Esophagus squamous epithelium (tissue), 5 donors: Measurements from ENCODE around the gene UVRAG. TPM values are rescaled to one million over a fixed set of nuclear protein-coding genes. Genes with fewer than 3 reads are reported as not detected.

ENCODE experiments used
- DNase-seq: peaks from one replicate; lab custom pipeline; 2025; lab: John Stamatoyannopoulos, UW
- H3K27ac ChIP-seq, 4 donors: fragments of 200-600 bp; sonication (generic); one replicate each; pipeline ENCODE4 v1.5.1; 2016 to 2019; ENCODE audit warnings: mild to moderate bottlenecking in 1 of 4
- H3K27me3 ChIP-seq, 4 donors: fragments of 200-600 bp; sonication (generic); 1 replicate in 3 of 4; 2 replicates in 1 of 4; pipeline versions ENCODE4 v1.5.1 to v1.6.0; 2017 to 2021; ENCODE audit warnings: antibody characterized with exemption in 1 of 4
- H3K36me3 ChIP-seq, 3 donors: fragments of 200-600 bp; sonication (generic); one replicate each; pipeline ENCODE4 v1.5.1; 2016 to 2019
- H3K4me1 ChIP-seq, 3 donors: fragments of 200-600 bp; sonication (generic); one replicate each; pipeline ENCODE4 v1.5.1; 2017 to 2019
- H3K4me3 ChIP-seq, 4 donors: fragments of 200-600 bp; sonication (generic); 1 replicate in 3 of 4; 2 replicates in 1 of 4; pipeline ENCODE4 v1.5.1; 2016 to 2019; ENCODE audit warnings: mild to moderate bottlenecking in 2 of 4, moderate library complexity in 1 of 4
- H3K9me3 ChIP-seq, 3 donors: fragments of 200-600 bp; sonication (generic); one replicate each; pipeline ENCODE4 v1.5.1; 2016 to 2019
- CTCF ChIP-seq, 6 experiments: fragments of 450-650 bp in 4 of 6; fragments of 200-600 bp in 2 of 6; sonication (generic) in 2 of 6; IDR thresholded peaks; one replicate each; pipeline ENCODE4 v1.5.1; 2016 to 2019; ENCODE audit warnings: antibody characterized with exemption in 6 of 6, mild to moderate bottlenecking in 4 of 6, moderate library complexity in 4 of 6
- POLR2A ChIP-seq, 4 donors: fragments of 450-650 bp; IDR thresholded peaks; one replicate each; pipeline ENCODE4 v1.6.1; 2017; ENCODE audit warnings: antibody characterized with exemption in 4 of 4, mild to moderate bottlenecking in 4 of 4, moderate library complexity in 3 of 4
- WGBS, 2 donors: methylation state at CpG; one replicate each; pipeline ENCODE4 v1.1.5; 2018; 5-methylcytosine and 5-hydroxymethylcytosine counted together
- intact Hi-C: fragments of 100-400 bp; cut with DNase I; formaldehyde crosslinking; loops from one replicate; pipeline ENCODE4 v1.15.0; 2022
- total RNA-seq, 4 donors: library from RNA; depleted of rRNA; stranded (reverse); fragments of >200 nt; gene quantifications; one replicate each; pipeline ENCODE4 v1.1.0, GENCODE V29; 2016
- donor health status: DM: yes; HTN: yes; CAD: no.

The UVRAG gene
- total RNA-seq, 4 donors from 2014 or later = 3.5 to 15.4 (median 8.5) TPM

GRCh38 chr11:75938543-75938942 lies 123.5 kb downstream of the UVRAG start:
- 69 to 81% methylated on average over 3 of the region's 3 CpGs for WGBS, 2 donors
- H3K9me3 ChIP-seq = no peaks in the 10 kb centered on the region
- no peak overlapping the region for H3K4me3 ChIP-seq
- no peaks in the 10 kb centered on the region for H3K27me3 ChIP-seq
- H3K4me1 ChIP-seq = peaks cover 0 to 22% (median 0%) of the 10 kb centered on the region in 3 donors
- DNase-seq = no peak
- no peaks in the 10 kb centered on the region for H3K36me3 ChIP-seq
- intact Hi-C loops = no loop called here
- peak overlapping the region in 1 of 4 donors; percentile 1 for H3K27ac ChIP-seq
- TF ChIP-seq POLR2A (IDR thresholded peaks at IDR 0.05) (no peak), CTCF (IDR thresholded peaks at IDR 0.05) (no peak)

- TF ChIP-seq CTCF (IDR thresholded peaks at IDR 0.05) = no peak
- TF ChIP-seq POLR2A (IDR thresholded peaks at IDR 0.05) = no peak
- H3K4me3 ChIP-seq = no peak overlapping the region
- 29 to 50% methylated on average over 1 of the region's 1 CpG for WGBS, 2 donors
- peaks cover 0 to 22% (median 0%) of the 10 kb centered on the region in 3 donors for H3K4me1 ChIP-seq
- H3K36me3 ChIP-seq = no peaks in the 10 kb centered on the region
- H3K9me3 ChIP-seq = no peaks in the 10 kb centered on the region
- intact Hi-C loops = no loop called here
- no peak overlapping the region for H3K27ac ChIP-seq
- no peak for DNase-seq
- H3K27me3 ChIP-seq = no peaks in the 10 kb centered on the region
Observed at GRCh38 chr11:75939516-75939915, 124.5 kb downstream of the UVRAG start.

GRCh38 chr11:75939992-75940391 lies 125.0 kb downstream of the UVRAG start:
- 52 to 62% methylated on average over 1 of the region's 1 CpG for WGBS, 2 donors

GRCh38 chr11:75940911-75941310 lies 125.9 kb downstream of the UVRAG start:
- Histone ChIP-seq H3K27ac (no peak overlapping the region), H3K36me3 (no peaks in the 10 kb centered on the region), H3K4me1 (peaks cover 0 to 22% (median 0%) of the 10 kb centered on the region in 3 donors), H3K27me3 (no peaks in the 10 kb centered on the region), H3K4me3 (no peak overlapping the region), H3K9me3 (no peaks in the 10 kb centered on the region)
- no peak for DNase-seq
- TF ChIP-seq POLR2A (IDR thresholded peaks at IDR 0.05) = no peak
- no peak for TF ChIP-seq CTCF (IDR thresholded peaks at IDR 0.05)
- intact Hi-C loops = no loop called here

More at GRCh38 chr11:75939992-75940391, 125.0 kb downstream of the UVRAG start:
- no peak for TF ChIP-seq CTCF (IDR thresholded peaks at IDR 0.05)
- no peak for TF ChIP-seq POLR2A (IDR thresholded peaks at IDR 0.05)
- Histone ChIP-seq H3K27ac (no peak overlapping the region), H3K9me3 (no peaks in the 10 kb centered on the region), H3K4me3 (no peak overlapping the region), H3K4me1 (peaks cover 0 to 22% (median 0%) of the 10 kb centered on the region in 3 donors), H3K36me3 (no peaks in the 10 kb centered on the region), H3K27me3 (no peaks in the 10 kb centered on the region)
- intact Hi-C loops = no loop called here
- no peak for DNase-seq

GRCh38 chr11:75944515-75944914 lies 129.5 kb downstream of the UVRAG start:
- intact Hi-C loops = no loop called here
- H3K27ac ChIP-seq = no peak overlapping the region
- no peaks in the 10 kb centered on the region for H3K36me3 ChIP-seq
- no peak for TF ChIP-seq CTCF (IDR thresholded peaks at IDR 0.05)
- TF ChIP-seq POLR2A (IDR thresholded peaks at IDR 0.05) = no peak
- H3K9me3 ChIP-seq = no peaks in the 10 kb centered on the region
- no peak overlapping the region for H3K4me3 ChIP-seq
- DNase-seq = no peak
- H3K4me1 ChIP-seq = peaks cover 0 to 18% (median 3%) of the 10 kb centered on the region in 3 donors
- H3K27me3 ChIP-seq = no peaks in the 10 kb centered on the region
- WGBS, 2 donors = 87 to 91% methylated on average over 3 of the region's 3 CpGs
